GM21825 (cell line): ENCODE measurements around the gene DGKG.

Experiments used
- ATAC-seq: cut with Tn5 transposase; IDR thresholded peaks from one replicate; pipeline ENCODE4 v1.9.1; 2021; ENCODE audit warnings: mild to moderate bottlenecking, moderate library complexity; ENCODE audit not compliant: unreplicated experiment

Gene DGKG

DNA sequence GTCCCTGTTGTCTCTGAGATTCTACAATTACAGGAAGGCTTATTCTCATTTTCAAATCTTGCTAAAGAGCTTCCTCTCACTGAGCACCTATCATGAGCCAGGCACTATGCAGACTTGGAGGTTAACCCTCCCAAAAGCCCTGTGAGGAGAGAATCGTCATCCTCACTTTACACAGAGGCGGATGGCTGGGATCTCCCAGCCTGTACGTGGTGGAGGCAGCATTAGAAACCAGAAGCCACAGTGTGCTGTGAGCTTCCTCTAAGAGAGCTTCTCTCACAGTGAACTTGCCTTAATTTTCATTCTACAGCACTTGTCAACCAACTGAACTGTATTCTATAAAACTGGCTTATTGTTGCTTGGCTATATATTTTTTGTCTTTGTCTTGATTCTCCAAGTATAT is 6.1 kb upstream of the DGKG start:
- no peak for ATAC-seq

DNA sequence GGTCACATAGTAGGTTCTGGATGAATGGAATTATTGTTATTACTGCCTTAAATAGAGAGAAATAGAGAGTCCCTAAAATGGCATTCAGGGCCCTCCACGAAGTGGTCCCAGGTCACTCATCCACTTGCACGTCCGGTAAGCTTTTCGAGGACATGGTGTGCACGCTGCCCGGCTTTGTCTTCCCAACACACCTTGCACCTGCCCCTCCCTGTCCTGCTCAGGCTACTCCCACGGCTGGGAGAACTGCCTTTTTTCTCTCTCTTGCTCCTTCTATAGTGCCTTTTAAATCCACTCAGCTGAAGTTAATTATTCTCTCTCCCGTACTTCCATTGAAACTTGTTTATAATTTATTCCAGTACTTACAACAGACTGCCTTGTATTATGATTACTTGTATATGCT is 5.6 kb upstream of the DGKG start:
- ATAC-seq: no peak

DNA sequence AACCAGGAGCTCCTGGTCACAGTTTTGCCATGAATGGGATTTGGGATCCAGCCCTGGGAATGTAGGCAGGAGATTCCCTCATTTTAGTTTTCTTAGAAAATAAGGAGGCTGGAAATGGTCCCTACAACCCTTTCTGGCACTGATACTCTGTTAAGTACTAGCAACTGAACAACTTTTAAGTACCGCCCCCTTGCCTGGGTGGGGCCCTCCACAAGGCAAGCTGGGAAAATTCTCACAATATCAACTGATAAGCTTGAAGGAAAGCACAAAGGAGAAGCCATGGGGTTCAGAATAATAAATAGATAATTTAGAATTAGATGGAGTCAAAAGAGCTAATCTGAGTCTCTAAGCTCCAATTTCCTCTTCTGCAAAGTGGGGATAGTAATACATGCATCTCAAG is 4.2 kb upstream of the DGKG start:
- no peak for ATAC-seq

DNA sequence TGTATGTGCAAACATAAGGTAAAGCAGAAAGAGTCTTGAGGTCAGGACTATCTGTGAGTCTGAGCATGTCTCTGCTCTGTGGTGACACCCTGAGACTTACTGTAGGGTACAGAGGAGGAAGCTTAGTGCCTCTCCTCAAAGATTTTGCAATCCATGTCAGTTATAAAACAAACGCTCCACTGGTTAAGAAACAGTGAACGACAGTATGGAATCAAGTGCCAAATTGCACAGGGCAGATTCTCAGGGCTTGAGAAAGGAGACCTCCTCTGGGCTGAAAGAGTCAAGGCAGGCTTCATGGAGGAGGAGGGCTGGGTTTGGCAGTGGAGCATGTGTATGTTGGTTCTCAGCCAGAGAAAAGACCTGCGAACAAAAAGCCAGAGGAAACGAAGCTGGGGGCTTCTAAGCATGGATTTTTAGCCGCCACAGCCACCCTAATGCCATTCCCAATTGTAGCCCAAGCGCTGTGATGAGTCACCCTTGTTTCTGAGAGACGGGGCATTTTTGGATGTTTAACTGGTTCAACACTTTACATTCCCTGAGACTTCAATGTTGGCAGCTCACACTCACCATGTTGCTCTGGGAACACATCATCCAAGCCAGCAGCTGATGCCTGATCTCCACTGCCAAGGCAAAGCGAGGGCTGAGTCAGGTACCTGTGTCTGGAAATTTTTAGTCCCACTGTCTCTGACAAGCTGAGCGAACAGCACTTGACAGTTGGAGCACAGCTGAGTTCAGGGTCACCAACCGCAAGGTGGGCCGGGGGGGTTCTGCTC is 3.4 kb upstream of the DGKG start:
- ATAC-seq: no peak

DNA sequence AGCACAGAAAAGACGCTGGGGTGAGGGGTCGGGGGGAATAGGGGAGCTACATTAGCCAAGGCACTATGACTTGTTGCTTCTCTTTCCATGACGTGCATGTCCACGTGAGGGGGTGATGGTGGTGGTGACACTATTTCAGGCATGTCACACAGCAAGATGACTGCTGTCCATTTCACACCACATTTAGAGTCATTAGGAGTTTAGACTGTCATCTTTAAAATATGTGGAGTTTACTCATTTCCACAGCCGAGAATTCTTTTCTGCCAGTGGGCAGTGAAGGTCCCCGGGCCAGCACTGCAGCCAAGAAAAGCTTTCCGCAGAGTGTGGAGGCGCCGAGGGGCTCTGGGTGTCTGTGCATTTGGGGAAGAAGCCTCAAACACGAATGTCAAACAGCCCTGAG is 954 bp upstream of the DGKG start:
- no peak for ATAC-seq

DNA sequence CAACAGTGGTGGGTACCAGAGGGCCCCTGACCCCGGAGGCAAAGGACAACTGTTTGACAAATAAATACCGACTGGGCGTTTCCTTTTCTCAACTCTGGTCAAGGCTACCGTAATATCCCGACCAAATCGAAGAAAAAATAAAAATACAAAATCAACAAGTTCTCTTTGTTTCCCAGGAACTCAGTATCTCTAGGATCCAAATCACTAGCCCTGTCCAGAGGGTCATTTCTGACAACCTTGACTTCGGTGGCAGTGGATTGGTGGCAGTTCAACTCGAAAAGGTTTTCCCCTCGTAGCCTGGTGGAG is 456 bp upstream of the DGKG start:
- no peak for ATAC-seq

- ATAC-seq: no peak
Observed at GRCh38 chr3:186361246-186361761, 730 bp downstream of the DGKG start.

- no peak for ATAC-seq
Observed at GRCh38 chr3:186360779-186361178, 1.3 kb downstream of the DGKG start.

- ATAC-seq: no peak
Observed at GRCh38 chr3:186359078-186359477, 3.0 kb downstream of the DGKG start.

DNA sequence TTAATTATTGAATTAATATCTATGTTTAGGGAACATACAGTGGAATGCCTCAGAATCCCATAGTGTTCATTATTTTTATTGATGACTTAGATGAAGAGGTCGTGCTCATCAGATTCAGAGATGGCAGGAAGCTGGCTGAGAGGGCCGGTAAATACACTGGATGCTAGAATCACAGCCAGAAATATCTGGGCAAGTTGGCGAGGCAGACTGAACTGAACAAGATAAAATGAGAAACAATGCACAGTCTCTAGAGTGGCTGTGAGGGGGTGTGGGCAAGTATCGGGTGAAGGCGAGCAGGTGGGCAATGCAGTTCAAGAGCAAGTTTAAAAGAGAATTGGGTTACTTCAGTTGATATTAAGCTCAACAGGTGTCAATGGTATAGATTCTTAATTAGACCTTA is 5.9 kb downstream of the DGKG start:
- no peak for ATAC-seq

DNA sequence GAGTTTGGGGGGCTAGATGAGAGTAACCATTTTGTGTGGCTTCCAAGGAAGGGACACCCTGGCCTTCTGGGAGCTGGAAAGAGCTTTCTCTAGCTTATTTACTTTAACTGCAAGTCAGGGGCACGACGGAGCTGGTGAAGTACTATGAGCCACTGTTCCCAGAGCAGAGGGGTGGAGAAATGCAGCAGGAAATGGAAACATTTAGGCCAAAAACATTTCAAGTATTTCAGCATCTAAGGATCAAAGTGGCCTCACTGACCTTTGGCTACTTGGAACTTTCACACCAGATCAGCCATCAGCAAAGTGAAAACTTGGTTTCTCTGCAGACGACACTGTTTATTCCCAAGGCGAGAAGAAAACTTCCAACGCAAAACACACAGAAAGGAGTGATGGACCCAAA is 7.9 kb downstream of the DGKG start:
- no peak for ATAC-seq

GRCh38 chr3:186352369-186352768 is 9.7 kb downstream of the DGKG start:
- no peak for ATAC-seq

DNA sequence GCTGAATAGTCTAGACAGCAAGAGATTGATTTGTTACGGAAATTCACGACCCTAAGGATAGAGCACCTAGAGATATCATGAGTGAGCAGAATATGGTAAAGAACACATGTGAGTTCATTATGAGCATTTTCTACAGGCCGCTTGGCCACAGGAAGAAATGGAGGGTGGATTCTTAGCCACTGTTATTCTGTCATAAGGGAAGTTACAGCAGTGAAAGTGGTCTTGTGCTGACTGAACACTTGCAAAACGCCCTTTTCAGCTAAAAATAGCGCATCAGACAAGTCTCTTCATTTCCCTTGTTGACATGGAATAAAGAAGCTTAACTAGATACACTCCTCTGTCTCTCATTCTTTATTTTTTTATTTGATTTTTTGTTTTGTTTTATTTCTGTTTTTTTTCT is 19.8 kb downstream of the DGKG start:
- no peak for ATAC-seq

GRCh38 chr3:186340204-186340603 is 21.8 kb downstream of the DGKG start:
- ATAC-seq: no peak

GRCh38 chr3:186339180-186339918 is 22.7 kb downstream of the DGKG start:
- ATAC-seq: no peak

- ATAC-seq: no peak
Observed at GRCh38 chr3:186333256-186333655, 28.8 kb downstream of the DGKG start.

DNA sequence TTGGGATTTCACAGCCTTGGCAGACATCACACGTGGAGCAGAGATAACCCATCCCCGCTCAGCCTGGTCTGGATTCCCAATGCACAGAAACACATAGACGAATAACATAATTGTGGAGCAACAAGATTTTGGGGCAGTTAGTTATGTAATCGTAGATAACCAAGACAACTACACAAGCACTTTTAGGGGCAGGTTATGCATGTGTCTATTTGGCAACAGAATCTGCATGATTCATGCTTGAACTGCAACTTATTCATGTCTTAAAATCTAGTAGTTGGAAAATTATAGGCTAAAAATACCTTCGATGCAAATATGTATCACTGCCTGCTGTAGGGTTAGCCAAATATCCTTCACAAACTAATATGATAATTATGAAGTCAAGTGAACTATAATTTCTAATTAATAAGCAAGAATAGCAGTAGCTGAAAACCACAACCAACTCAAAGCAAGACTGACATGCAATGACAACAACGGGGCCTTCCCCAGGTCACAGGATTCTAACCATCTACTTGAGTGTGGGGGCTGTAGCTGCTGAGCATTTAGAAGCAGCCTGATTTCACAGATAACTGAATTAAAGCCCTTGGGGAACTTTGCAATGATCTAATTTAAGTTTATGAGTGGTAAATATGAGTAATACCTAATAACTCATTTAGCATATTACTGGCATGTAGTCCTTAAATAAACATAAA is 31.1 kb downstream of the DGKG start:
- no peak for ATAC-seq

- no peak for ATAC-seq
Observed at GRCh38 chr3:186329589-186329988, 32.4 kb downstream of the DGKG start.

GRCh38 chr3:186327912-186328487 is 34.0 kb downstream of the DGKG start:
- no peak for ATAC-seq

GRCh38 chr3:186322761-186323160 is 39.3 kb downstream of the DGKG start:
- no peak for ATAC-seq

DNA sequence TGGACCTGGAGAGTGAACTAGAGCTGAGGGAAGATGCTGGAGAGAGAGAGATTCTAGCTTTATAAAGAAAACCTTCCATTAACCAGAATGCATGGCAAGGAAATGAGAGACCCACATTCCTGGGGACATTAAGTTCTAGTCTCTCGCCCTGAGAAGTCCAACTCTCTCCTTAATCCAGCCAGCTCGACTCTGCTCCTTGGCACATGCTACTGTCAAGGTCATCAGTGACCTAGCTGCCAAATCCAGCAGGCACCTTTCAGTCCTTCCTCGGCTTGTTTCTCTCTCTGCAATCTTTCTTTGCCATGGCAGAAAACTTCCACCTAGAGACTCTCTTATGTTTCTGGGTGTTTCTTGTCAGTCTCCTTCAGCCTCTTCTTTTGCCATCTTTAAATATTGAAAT is 40.3 kb downstream of the DGKG start:
- no peak for ATAC-seq
